Ishikawa (cell line): ENCODE data around the gene C17orf107.

Source experiments
- EGR1 ChIP-seq: IDR thresholded peaks from 2 replicates; pipeline ENCODE4 v1.6.1; 2012
- EP300 ChIP-seq: IDR thresholded peaks from 2 replicates; pipeline ENCODE4 v1.6.1; 2012; ENCODE audit warnings: borderline replicate concordance
- MAX ChIP-seq: IDR thresholded peaks from 2 replicates; pipeline ENCODE4 v1.6.1; 2012
- RAD21 ChIP-seq: IDR thresholded peaks from 2 replicates; pipeline ENCODE4 v1.6.1; 2012; ENCODE audit warnings: low read depth
- REST ChIP-seq: IDR thresholded peaks from 2 replicates; pipeline ENCODE4 v1.6.1; 2012; ENCODE audit warnings: low read depth, mild to moderate bottlenecking
- TEAD4 ChIP-seq: IDR thresholded peaks from 2 replicates; pipeline ENCODE4 v1.6.1; 2012
- USF1 ChIP-seq: IDR thresholded peaks from 2 replicates; pipeline ENCODE4 v1.6.1; 2012

- TF ChIP-seq USF1 (no peak), EP300 (no peak), MAX (no peak), REST (no peak), RAD21 (no peak), TEAD4 (no peak), EGR1 (no peak)
Measured at GRCh38 chr17:4921320-4921719, 22.0 kb downstream of the C17orf107 start.
